ENCODE data around the gene NELL1.

NELL1 gene

DNA sequence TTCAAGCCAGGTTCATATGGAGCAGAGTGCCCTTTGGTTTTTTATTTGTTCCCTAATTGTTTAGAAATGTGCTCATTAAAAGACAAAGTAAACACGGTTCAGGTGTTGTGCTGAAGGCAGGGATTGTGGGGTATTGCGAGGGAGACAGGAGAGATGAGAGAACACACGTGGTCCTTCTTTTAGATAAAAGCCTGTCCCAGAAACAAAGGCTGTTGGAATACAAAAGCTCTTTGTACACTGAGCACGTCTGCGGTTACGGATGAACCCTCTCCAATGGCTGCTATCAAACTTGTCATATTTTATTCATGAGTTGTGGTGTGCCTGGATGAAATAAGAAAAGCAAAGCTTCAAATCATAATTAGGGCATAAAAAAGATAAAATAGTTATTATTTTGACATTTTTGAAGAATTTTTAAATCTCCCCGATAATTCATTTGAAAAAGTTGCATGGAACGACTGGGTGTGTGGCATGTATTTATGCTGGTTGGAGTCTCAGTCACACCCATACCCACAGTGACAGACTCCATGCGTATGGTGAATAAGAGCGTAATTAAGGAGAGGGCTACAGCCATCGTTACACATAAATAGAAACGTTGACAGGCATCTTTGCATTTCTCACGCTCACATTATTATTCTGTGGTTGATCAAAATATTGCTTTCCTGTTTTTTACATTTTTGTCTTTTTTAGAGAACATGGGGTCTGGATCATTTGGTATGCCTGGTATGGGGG lies 92.9 kb downstream of the NELL1 start:
- ATAC-seq (replicated peaks): no peak
- no peak overlapping the region for H3K27ac Mint-ChIP-seq

DNA sequence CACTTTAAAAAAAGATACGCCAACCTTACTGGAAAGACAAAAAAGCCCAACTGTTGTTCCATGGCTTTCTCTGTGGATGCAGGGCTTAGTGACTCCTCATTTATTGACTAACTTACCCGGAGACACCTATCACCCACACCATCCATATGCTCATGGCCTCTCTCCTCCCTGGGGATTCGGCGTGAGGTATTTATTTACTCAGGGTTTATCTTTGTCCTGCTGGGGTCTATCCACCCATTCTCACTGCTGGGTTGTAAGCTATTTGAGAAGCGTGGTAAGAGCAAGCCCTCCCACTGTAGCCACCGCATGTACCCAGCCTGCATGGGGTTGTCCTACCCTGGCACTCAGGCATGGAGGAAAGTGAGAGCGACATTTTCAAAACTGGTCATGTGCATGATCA lies 93.6 kb downstream of the NELL1 start:
- Mint-ChIP-seq H3K27ac (no peak overlapping the region), H3K4me1 (no peaks in the 10 kb centered on the region), H3K9me3 (peaks cover 4 to 5% of the 10 kb centered on the region in 2 donors), H3K4me3 (no peak overlapping the region), H3K36me3 (peaks cover 0 to 2% of the 10 kb centered on the region in 2 donors), H3K27me3 (no peaks in the 10 kb centered on the region)
- DNase-seq: no peak
- ATAC-seq (replicated peaks): no peak

More for the DNA sequence above, 92.9 kb downstream of the NELL1 start:
- DNase-seq: no peak
- Mint-ChIP-seq H3K4me1 (no peaks in the 10 kb centered on the region), H3K27me3 (no peaks in the 10 kb centered on the region), H3K4me3 (no peak overlapping the region), H3K36me3 (peaks cover 0 to 2% of the 10 kb centered on the region in 2 donors), H3K9me3 (peaks cover 4 to 5% of the 10 kb centered on the region in 2 donors)

DNA sequence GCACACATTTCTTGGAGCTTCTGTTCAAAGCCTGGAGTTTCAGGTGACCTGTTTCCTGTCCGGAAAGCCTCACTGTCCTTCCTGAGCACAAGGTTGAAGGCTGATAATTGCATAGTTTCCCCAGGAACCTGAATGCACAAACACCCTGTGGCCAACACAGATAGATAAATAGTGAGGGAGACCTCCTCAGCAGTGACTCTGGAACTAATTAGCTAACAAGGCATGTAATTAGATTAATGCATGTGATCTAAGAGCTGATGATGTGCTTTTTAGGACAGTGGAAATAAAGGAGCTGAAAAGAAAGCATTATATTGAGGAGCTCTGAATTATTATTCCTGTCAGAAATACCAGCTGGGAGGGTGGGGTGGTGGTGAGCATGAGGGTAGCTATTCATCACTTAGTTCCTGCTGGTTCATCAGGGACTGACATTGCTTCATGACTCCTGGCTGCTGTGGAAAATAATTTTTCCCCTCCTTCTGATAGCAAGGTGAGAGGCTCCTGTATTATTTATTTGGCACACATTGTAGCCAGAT lies 101.1 kb downstream of the NELL1 start:
- Mint-ChIP-seq H3K9me3 (no peaks in the 10 kb centered on the region), H3K27me3 (no peaks in the 10 kb centered on the region), H3K27ac (no peak overlapping the region), H3K36me3 (no peaks in the 10 kb centered on the region), H3K4me1 (no peaks in the 10 kb centered on the region), H3K4me3 (no peak overlapping the region)
- no peak for DNase-seq
- no peak for ATAC-seq (replicated peaks)

DNA sequence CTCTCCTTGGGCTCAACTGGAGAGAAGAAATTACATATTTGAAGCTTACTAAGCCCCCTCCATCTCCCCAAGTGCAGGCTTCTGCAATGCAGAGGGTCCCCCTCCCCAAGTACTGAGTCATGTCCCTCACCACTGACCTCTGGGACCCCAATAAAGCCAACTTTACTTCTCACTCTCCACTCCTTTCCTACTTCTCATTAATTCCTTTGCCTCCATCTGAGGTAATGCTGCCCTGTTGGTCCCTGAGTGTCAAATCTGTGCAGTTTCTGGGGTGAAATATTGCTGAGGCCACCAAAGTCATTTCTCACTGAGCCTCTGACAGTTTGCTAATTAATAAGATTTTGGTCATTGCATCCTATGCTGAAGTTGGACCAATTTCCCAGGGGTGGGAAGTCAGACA lies 101.6 kb downstream of the NELL1 start:
- DNase-seq: no peak
- ATAC-seq (replicated peaks): no peak
- H3K27ac Mint-ChIP-seq: no peak overlapping the region
- no peaks in the 10 kb centered on the region for H3K9me3 Mint-ChIP-seq
- H3K36me3 Mint-ChIP-seq: no peaks in the 10 kb centered on the region
- H3K4me3 Mint-ChIP-seq: no peak overlapping the region
- no peaks in the 10 kb centered on the region for H3K27me3 Mint-ChIP-seq
- no peaks in the 10 kb centered on the region for H3K4me1 Mint-ChIP-seq

- Mint-ChIP-seq H3K27ac (no peak overlapping the region), H3K27me3 (no peaks in the 10 kb centered on the region), H3K4me3 (no peak overlapping the region), H3K4me1 (no peaks in the 10 kb centered on the region), H3K36me3 (no peaks in the 10 kb centered on the region), H3K9me3 (no peaks in the 10 kb centered on the region)
- DNase-seq (no peak), ATAC-seq (replicated peaks) (no peak)
These were observed 102.3 kb downstream of the NELL1 start for GRCh38 chr11:20771681-20772080.

DNA sequence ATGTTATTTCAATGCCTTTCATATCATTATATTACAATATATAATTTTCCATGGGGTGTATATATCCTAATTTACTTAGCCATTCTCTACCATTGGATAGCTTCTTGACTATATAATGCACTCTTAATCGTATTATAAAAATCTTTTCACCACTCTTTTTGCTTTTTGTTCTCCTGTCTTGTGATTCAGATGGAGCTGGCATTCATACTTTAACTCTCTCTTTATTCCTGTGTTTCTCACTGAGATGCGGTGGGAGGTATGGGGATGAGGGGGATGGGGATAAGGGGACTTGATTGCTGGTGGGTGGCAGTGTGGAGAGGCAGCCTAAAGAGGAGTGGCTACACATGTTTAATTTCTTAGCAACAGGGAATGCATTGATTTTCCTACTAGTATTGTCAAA lies 105.9 kb downstream of the NELL1 start:
- no peak for DNase-seq
- no peak for ATAC-seq (replicated peaks)
- H3K9me3 Mint-ChIP-seq: no peaks in the 10 kb centered on the region
- no peaks in the 10 kb centered on the region for H3K36me3 Mint-ChIP-seq
- H3K4me1 Mint-ChIP-seq: no peaks in the 10 kb centered on the region
- H3K27me3 Mint-ChIP-seq: no peaks in the 10 kb centered on the region
- H3K27ac Mint-ChIP-seq: no peak overlapping the region
- no peak overlapping the region for H3K4me3 Mint-ChIP-seq

DNA sequence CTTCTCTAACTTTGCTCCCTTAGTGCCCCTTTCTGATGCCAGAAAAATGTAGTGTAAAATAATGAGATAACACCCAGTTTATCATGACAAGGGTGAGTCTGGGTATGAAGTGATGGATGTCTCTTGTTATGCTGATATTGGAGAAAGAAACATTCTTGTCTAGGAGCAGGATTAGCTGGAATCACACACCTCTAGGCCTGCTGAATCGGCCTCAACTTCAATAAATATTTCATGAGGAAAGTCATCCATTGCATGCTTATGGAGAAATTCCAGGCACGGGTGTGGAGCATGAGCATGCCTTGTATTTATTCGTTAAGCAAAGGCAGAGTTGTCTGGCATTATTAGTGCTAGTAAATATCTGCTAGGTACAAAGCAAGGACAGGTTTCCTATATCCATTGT lies 113.4 kb downstream of the NELL1 start:
- Mint-ChIP-seq H3K4me3 (no peak overlapping the region), H3K36me3 (no peaks in the 10 kb centered on the region), H3K4me1 (no peaks in the 10 kb centered on the region), H3K27ac (no peak overlapping the region), H3K9me3 (peaks cover 0 to 1% of the 10 kb centered on the region in 2 donors), H3K27me3 (no peaks in the 10 kb centered on the region)
- ATAC-seq (replicated peaks) (no peak), DNase-seq (no peak)

DNA sequence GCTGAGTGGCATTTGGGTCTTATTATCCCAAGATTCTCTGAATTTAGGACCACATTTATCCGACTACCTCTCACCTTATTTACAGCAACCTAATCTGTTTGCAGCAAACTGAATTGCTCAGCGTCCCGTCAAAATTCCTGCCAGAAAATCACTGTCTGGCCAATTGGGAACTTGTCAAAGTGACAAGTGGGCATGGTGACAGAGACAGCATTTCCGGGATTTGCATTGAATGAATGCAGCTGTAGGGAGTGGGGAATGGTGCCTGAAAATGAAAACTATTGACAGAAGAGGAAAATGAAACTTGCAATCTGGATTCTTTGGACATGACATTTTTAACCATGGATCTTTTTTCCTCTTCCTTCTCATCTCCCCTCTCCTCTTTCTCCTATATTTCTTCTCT lies 113.8 kb downstream of the NELL1 start:
- Mint-ChIP-seq H3K36me3 (no peaks in the 10 kb centered on the region), H3K4me3 (no peak overlapping the region), H3K9me3 (peaks cover 0 to 1% of the 10 kb centered on the region in 2 donors), H3K27ac (no peak overlapping the region), H3K27me3 (no peaks in the 10 kb centered on the region), H3K4me1 (no peaks in the 10 kb centered on the region)
- ATAC-seq (replicated peaks): no peak
- no peak for DNase-seq

DNA sequence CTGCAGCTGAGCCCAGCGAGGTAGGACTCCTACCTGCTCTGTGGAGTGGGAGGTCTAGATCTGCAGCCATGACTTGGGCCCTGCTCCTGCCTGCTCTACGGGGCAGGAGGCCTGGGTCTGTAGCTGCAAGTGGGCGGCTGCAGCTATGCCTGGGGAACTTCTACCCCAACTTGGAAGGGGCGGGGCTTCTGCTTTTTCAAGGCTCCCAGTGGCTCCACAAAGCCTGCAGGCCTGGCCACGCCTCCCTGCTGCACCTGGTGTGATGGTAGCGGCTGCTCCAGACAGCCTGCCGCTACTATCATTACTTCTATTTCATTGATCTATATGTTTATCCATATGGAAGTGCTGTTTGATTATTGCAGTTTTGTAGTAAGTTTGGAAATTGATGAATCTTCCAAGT lies 121.2 kb downstream of the NELL1 start:
- DNase-seq (no peak), ATAC-seq (replicated peaks) (no peak)
- Mint-ChIP-seq H3K4me3 (no peak overlapping the region), H3K27ac (no peak overlapping the region), H3K9me3 (no peaks in the 10 kb centered on the region), H3K4me1 (no peaks in the 10 kb centered on the region), H3K27me3 (no peaks in the 10 kb centered on the region), H3K36me3 (no peaks in the 10 kb centered on the region)

- H3K9me3 Mint-ChIP-seq: peaks cover 2 to 6% of the 10 kb centered on the region in 2 donors
- H3K27ac Mint-ChIP-seq: no peak overlapping the region
- no peak overlapping the region for H3K4me3 Mint-ChIP-seq
- no peaks in the 10 kb centered on the region for H3K36me3 Mint-ChIP-seq
- H3K4me1 Mint-ChIP-seq: no peaks in the 10 kb centered on the region
- DNase-seq: no peak
- no peaks in the 10 kb centered on the region for H3K27me3 Mint-ChIP-seq
- no peak for ATAC-seq (replicated peaks)
These were observed 125.6 kb downstream of the NELL1 start for GRCh38 chr11:20795005-20795404.

- no peak overlapping the region for H3K27ac Mint-ChIP-seq
- no peaks in the 10 kb centered on the region for H3K4me1 Mint-ChIP-seq
- H3K9me3 Mint-ChIP-seq: peaks cover 12 to 15% of the 10 kb centered on the region in 2 donors
- DNase-seq: no peak
- no peak overlapping the region for H3K4me3 Mint-ChIP-seq
- ATAC-seq (replicated peaks): no peak
- no peaks in the 10 kb centered on the region for H3K27me3 Mint-ChIP-seq
- H3K36me3 Mint-ChIP-seq: no peaks in the 10 kb centered on the region
These were observed 138.9 kb downstream of the NELL1 start for GRCh38 chr11:20808328-20808727.

- no peaks in the 10 kb centered on the region for H3K4me1 Mint-ChIP-seq
- H3K27me3 Mint-ChIP-seq: peaks cover 0 to 4% of the 10 kb centered on the region in 2 donors
- ATAC-seq (replicated peaks): no peak
- no peaks in the 10 kb centered on the region for H3K36me3 Mint-ChIP-seq
- DNase-seq: no peak
- peaks cover 2 to 8% of the 10 kb centered on the region in 2 donors for H3K9me3 Mint-ChIP-seq
- H3K27ac Mint-ChIP-seq: no peak overlapping the region
- H3K4me3 Mint-ChIP-seq: no peak overlapping the region
These were observed 151.7 kb downstream of the NELL1 start for GRCh38 chr11:20821046-20821445.

DNA sequence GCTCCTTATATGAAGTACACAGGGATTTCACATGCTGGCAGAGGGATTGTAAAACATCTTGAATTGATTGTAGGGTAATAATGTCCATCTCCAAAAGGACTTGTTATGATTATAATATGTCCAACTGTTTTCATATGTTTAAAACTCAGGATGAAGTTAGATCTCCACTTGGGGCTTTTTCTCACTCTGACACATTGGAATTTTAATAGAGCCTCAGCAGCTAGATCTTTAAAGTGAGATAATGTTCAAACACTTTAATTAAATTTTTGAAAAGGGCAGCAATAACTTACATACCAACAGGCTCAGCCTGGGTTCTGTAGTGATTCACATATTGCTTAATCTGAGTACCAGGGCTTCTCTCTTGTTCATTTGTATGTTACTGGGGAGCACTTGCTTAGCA lies 152.1 kb downstream of the NELL1 start:
- Mint-ChIP-seq H3K9me3 (peaks cover 2 to 8% of the 10 kb centered on the region in 2 donors), H3K27me3 (peaks cover 0 to 4% of the 10 kb centered on the region in 2 donors), H3K27ac (no peak overlapping the region), H3K36me3 (no peaks in the 10 kb centered on the region), H3K4me1 (no peaks in the 10 kb centered on the region), H3K4me3 (no peak overlapping the region)
- DNase-seq: no peak
- no peak for ATAC-seq (replicated peaks)

DNA sequence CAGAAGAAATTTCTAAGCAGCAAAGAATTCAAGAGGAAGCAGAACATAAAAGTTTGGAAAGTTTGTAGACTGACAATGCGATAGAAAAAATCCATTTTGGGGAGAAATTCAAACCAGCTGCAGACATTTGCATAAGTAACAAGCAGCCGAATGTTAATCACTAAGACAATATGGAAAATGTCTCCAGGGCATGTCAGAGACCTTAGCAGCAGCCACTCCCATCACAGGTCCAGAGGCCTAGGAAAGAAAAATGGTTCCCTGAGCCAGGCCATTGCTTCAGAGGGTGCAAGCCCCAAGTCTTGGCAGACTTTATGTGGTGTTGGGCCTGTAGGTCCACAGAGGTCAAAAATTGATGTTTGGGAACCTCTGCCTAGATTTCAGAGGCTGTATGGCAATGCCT lies 155.4 kb downstream of the NELL1 start:
- peaks cover 0 to 4% of the 10 kb centered on the region in 2 donors for H3K27me3 Mint-ChIP-seq
- peaks cover 2 to 4% of the 10 kb centered on the region in 2 donors for H3K9me3 Mint-ChIP-seq
- H3K36me3 Mint-ChIP-seq: no peaks in the 10 kb centered on the region
- no peak for ATAC-seq (replicated peaks)
- no peak overlapping the region for H3K27ac Mint-ChIP-seq
- no peak overlapping the region for H3K4me3 Mint-ChIP-seq
- H3K4me1 Mint-ChIP-seq: no peaks in the 10 kb centered on the region
- DNase-seq: no peak

DNA sequence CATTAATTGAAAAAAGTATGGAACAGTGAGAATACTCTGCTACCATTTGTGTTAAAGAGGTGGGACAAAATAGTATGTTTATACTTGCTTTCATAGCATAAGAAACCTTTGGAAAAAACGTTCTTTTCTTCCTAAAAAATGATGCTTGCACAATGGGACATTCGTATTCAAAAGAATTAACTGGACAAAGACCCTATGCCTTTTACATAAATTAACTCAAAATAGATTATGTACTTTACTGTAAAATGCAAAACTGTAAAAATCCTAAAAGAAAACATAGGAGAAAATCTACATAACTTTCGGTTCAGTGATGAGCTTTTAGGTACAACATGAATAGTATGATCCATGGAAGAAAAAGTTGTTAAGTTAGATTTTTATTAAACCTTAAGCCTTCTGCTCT lies 166.2 kb downstream of the NELL1 start:
- no peak overlapping the region for H3K4me3 Mint-ChIP-seq
- no peaks in the 10 kb centered on the region for H3K9me3 Mint-ChIP-seq
- DNase-seq: no peak
- H3K4me1 Mint-ChIP-seq: no peaks in the 10 kb centered on the region
- no peaks in the 10 kb centered on the region for H3K27me3 Mint-ChIP-seq
- H3K36me3 Mint-ChIP-seq: no peaks in the 10 kb centered on the region
- ATAC-seq (replicated peaks): no peak
- H3K27ac Mint-ChIP-seq: no peak overlapping the region
